GM19452 (cell line): ENCODE measurements around the gene ADGRL4.

Experiments used
- ATAC-seq: cut with Tn5 transposase; IDR thresholded peaks from one replicate; pipeline ENCODE4 v1.9.1; 2021; ENCODE audit not compliant: unreplicated experiment

The ADGRL4 gene

DNA sequence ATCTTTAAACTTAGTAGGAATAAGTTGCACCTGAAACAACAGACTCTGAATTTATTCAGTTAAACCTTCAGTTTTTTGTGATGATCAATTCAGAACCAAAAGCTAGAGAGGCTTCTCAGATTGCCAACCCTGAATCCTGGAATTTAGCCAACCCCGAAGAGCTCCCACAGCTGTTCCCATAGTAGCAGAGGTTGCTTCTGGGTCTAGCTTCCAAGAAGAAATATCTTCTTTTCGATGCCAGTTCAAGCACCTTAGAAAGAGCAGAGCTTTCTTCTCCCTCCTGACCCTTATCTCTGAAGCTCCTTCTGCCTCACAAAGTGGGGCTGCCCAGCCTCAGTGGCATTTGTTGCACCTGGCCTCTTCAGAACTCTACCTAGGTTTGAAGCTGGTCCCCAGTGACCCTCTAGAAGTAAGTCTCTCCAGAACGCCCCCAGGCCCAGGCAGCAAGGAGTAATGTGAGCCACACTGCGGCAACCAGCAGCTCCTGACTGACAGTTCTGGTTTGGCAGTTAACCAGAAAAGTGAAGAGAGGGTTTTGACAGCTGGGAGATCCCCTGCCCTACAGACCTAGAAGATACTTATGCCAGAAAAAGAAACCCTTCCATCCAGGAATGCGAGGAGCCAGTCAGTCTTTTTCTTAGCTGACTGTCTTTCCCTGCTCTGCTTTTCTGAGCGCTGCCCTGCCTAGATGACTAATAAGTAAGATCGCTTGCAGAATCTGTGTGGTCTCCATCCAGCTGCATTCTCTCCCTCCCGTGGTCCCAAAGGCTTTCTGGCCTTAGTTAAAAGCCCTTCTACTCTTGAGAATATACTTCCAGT, 165.9 kb downstream of the ADGRL4 start:
- no peak for ATAC-seq
